PFSK-1 (cell line): ENCODE measurements around the gene ZFP36L1.

ENCODE experiments used
- POLR2AphosphoS5 ChIP-seq: IDR thresholded peaks from 2 replicates; pipeline ENCODE4 v1.6.1; 2012; ENCODE audit warnings: low read depth, mild to moderate bottlenecking, control low read depth, low read length, moderate library complexity
- SIN3A ChIP-seq: IDR thresholded peaks from 2 replicates; pipeline ENCODE4 v1.6.1; 2012; ENCODE audit warnings: mild to moderate bottlenecking, low read length, moderate library complexity, borderline replicate concordance; ENCODE audit not compliant: insufficient read depth
- TAF1 ChIP-seq: IDR thresholded peaks from 2 replicates; pipeline ENCODE4 v1.6.1; 2012; ENCODE audit warnings: low read length, control low read depth, borderline replicate concordance; ENCODE audit not compliant: insufficient read depth
- TF ChIP-seq, protein P1 (sequence below), 2 experiments: IDR thresholded peaks; 2 replicates each; pipeline versions ENCODE4 v1.6.1 to v1.8.0; 2011 to 2012; ENCODE audit warnings: low read depth in 2 of 2, low read length in 2 of 2, control low read depth in 1 of 2, inconsistent platforms in 1 of 2, mild to moderate bottlenecking in 1 of 2, moderate library complexity in 1 of 2; ENCODE audit not compliant: insufficient read depth in 1 of 2

DNA sequence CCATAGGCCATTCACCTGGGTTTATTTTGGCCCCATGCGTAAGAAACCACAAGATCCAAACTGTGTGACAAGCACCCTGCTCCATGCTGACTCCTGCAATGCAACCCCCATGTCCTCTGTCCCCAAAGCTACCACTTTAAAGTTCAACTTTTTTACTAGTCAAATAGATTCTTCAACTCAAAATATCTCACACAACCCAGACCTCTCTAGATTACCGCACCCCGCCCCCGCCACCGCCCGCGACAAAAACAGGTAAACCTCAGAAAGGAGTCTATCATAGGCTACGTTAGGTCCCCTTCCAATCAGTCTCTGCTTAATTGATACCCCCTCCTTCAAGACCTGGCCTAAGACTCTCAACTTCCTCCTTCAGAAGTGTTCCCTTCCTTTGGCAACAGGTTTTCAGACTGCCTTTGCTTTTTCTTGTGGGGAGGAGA, 2.2 kb downstream of the ZFP36L1 start:
- TF ChIP-seq POLR2AphosphoS5 (no peak), SIN3A (no peak), TAF1 (no peak)
- TF ChIP-seq, protein P1, sequence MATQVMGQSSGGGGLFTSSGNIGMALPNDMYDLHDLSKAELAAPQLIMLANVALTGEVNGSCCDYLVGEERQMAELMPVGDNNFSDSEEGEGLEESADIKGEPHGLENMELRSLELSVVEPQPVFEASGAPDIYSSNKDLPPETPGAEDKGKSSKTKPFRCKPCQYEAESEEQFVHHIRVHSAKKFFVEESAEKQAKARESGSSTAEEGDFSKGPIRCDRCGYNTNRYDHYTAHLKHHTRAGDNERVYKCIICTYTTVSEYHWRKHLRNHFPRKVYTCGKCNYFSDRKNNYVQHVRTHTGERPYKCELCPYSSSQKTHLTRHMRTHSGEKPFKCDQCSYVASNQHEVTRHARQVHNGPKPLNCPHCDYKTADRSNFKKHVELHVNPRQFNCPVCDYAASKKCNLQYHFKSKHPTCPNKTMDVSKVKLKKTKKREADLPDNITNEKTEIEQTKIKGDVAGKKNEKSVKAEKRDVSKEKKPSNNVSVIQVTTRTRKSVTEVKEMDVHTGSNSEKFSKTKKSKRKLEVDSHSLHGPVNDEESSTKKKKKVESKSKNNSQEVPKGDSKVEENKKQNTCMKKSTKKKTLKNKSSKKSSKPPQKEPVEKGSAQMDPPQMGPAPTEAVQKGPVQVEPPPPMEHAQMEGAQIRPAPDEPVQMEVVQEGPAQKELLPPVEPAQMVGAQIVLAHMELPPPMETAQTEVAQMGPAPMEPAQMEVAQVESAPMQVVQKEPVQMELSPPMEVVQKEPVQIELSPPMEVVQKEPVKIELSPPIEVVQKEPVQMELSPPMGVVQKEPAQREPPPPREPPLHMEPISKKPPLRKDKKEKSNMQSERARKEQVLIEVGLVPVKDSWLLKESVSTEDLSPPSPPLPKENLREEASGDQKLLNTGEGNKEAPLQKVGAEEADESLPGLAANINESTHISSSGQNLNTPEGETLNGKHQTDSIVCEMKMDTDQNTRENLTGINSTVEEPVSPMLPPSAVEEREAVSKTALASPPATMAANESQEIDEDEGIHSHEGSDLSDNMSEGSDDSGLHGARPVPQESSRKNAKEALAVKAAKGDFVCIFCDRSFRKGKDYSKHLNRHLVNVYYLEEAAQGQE (IDR thresholded peaks at IDR 0.05; ENCODE audit: insufficient read depth in 1 of 2, low read depth in 2 of 2, low read length in 2 of 2), result no peak
